Immature natural killer cell (primary cell): ENCODE data around the gene ARL8A. TPM values are rescaled to one million over a fixed set of nuclear protein-coding genes. Genes with fewer than 3 reads are reported as not detected.
A peak's percentile ranks its signal among the peaks of the same experiment; 100 is the strongest.
"Not testable (repeated sequence)": the region's sequence is repeated elsewhere in the genome, so short reads cannot be mapped to it uniquely, and the experiment has no call there.

ENCODE experiments used
- DNase-seq, 3 donors: peaks; one replicate each; pipeline ENCODE4 v3.0.0; 2022; ENCODE audit warnings: mixed read lengths in 1 of 3
- H3K27ac Mint-ChIP-seq, 6 donors: one replicate each; pipeline ENCODE4 v1.8.0; 2020; ENCODE audit warnings: mixed read lengths in 6 of 6, mild to moderate bottlenecking in 5 of 6, inconsistent platforms in 4 of 6, moderate library complexity in 3 of 6
- H3K27me3 Mint-ChIP-seq, 3 donors: one replicate each; pipeline ENCODE4 v1.8.0; 2020 to 2021; ENCODE audit warnings: low read depth in 3 of 3, mild to moderate bottlenecking in 3 of 3, mixed read lengths in 3 of 3, moderate library complexity in 3 of 3, inconsistent platforms in 1 of 3
- H3K36me3 Mint-ChIP-seq, 3 donors: one replicate each; pipeline ENCODE4 v1.8.0; 2020; ENCODE audit warnings: mixed read lengths in 3 of 3, inconsistent platforms in 2 of 3, mild to moderate bottlenecking in 2 of 3
- H3K4me1 Mint-ChIP-seq, 2 donors: one replicate each; pipeline ENCODE4 v1.8.0; 2020; ENCODE audit warnings: inconsistent platforms in 2 of 2, mild to moderate bottlenecking in 2 of 2, mixed read lengths in 2 of 2, moderate library complexity in 1 of 2
- H3K4me3 Mint-ChIP-seq, 5 donors: one replicate each; pipeline ENCODE4 v1.8.0; 2020; ENCODE audit warnings: mild to moderate bottlenecking in 5 of 5, mixed read lengths in 5 of 5, inconsistent platforms in 3 of 5, moderate library complexity in 3 of 5
- H3K9me3 Mint-ChIP-seq, 6 donors: one replicate each; pipeline ENCODE4 v1.8.0; 2020; ENCODE audit warnings: mild to moderate bottlenecking in 6 of 6, mixed read lengths in 6 of 6, inconsistent platforms in 4 of 6, moderate library complexity in 3 of 6
- polyA plus RNA-seq, 3 donors: library from polyadenylated mRNA; unstranded; fragments of 300-500 nt; fragmentation: Illumina TruSeq; gene quantifications; one replicate each; pipeline ENCODE4 v1.2.3, GENCODE V29; 2021

The ARL8A gene
- polyA plus RNA-seq, 3 donors from 2014 or later: 9.7 to 15.0 (median 11.0) TPM

DNA sequence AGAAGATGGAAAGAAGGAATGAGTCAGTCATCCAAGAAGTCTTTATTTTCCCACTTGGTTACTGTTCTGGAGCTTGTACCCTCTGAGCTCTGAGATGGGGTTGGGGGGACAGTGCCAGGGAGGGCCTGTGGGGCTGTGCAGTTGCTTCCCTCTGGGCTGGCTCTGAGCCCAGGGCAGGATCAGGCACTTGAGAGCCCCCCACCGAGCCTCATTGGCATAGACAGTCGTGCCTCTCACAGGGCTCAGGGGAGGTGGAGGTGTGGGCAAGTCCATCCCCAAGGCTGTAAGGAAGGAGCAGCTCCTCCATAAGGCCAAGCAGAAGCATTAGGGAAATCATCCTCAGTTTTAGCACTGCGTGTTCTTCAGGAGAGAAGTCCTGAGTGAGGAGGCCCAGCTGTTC is 2.5 kb upstream of the ARL8A start:
- DNase-seq: no peak
- Mint-ChIP-seq H3K4me3 (no peak overlapping the region), H3K27me3 (peaks cover 6% of the 10 kb centered on the region in 3 donors), H3K9me3 (no peaks in the 10 kb centered on the region), H3K4me1 (peaks cover 26 to 33% of the 10 kb centered on the region in 2 donors), H3K27ac (no peak overlapping the region), H3K36me3 (peaks cover 11 to 25% (median 20%) of the 10 kb centered on the region in 3 donors)

DNA sequence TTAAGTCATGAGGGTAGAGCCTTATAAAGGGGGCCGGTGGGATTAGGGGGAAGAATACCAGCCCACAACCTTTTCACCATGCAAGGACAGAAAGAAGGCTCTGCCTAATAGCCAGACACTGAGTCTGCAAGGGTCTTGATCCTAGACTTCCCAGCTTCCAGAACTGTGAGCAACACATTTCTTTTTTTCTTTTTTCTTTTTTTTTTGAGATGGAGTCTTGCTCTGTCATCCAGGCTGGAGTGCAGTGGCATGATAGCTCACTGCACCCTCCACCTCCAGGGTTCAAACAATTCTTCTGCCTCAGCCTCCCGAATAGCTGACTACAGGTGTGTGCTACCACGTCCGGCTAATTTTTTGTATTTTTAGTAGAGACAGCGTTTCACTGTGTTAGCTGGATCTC is 1.7 kb upstream of the ARL8A start:
- peaks cover 10 to 23% (median 20%) of the 10 kb centered on the region in 3 donors for H3K36me3 Mint-ChIP-seq
- peak overlapping the region in 3 of 6 donors; percentile 55 to 67 (median 60) for H3K27ac Mint-ChIP-seq
- H3K4me1 Mint-ChIP-seq: peaks cover 29 to 39% of the 10 kb centered on the region in 2 donors
- H3K9me3 Mint-ChIP-seq: no peaks in the 10 kb centered on the region
- no peak for DNase-seq
- peaks cover 6% of the 10 kb centered on the region in 3 donors for H3K27me3 Mint-ChIP-seq
- H3K4me3 Mint-ChIP-seq: peak overlapping the region in 3 of 5 donors; percentile 88 to 93 (median 90)

DNA sequence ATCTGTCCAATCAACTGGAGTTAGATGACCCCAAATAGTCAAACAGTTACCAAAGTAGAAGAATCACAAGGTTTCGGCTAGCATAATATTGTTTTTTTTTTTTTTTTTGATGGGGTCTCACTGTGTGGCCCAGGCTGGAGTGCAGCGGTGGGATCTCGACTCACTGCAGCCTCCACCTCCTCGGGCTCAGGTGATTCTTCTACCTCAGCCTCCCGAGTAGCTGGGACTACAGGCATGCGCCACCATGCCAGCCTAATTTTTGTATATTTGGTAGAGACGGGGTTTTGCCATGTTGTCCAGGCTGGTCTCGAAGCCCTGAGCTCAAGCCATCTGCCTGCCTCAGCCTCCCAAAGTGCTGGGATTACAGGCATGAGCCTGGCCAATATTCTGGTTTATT is 1.2 kb upstream of the ARL8A start:
- Mint-ChIP-seq H3K27ac (peak overlapping the region; percentile 88 to 97 (median 92)), H3K4me3 (peak overlapping the region; percentile 87 to 93 (median 89))

GRCh38 chr1:202145068-202145743 is 669 bp upstream of the ARL8A start:
- Mint-ChIP-seq H3K27ac (peak overlapping the region; percentile 88 to 97 (median 92)), H3K4me1 (peaks cover 37 to 50% of the 10 kb centered on the region in 2 donors), H3K27me3 (peaks cover 3 to 6% (median 6%) of the 10 kb centered on the region in 3 donors), H3K4me3 (peak overlapping the region; percentile 87 to 93 (median 89)), H3K9me3 (no peaks in the 10 kb centered on the region), H3K36me3 (peaks cover 3 to 14% (median 12%) of the 10 kb centered on the region in 3 donors)
- DNase-seq: peak in 1 of 3 donors; percentile 19

More for the DNA sequence above, 1.2 kb upstream of the ARL8A start:
- H3K27me3 Mint-ChIP-seq, H3K9me3 Mint-ChIP-seq, DNase-seq: not testable (repeated sequence)
- Mint-ChIP-seq H3K36me3 (peaks cover 6 to 18% (median 15%) of the 10 kb centered on the region in 3 donors), H3K4me1 (peaks cover 32 to 45% of the 10 kb centered on the region in 2 donors)

DNA sequence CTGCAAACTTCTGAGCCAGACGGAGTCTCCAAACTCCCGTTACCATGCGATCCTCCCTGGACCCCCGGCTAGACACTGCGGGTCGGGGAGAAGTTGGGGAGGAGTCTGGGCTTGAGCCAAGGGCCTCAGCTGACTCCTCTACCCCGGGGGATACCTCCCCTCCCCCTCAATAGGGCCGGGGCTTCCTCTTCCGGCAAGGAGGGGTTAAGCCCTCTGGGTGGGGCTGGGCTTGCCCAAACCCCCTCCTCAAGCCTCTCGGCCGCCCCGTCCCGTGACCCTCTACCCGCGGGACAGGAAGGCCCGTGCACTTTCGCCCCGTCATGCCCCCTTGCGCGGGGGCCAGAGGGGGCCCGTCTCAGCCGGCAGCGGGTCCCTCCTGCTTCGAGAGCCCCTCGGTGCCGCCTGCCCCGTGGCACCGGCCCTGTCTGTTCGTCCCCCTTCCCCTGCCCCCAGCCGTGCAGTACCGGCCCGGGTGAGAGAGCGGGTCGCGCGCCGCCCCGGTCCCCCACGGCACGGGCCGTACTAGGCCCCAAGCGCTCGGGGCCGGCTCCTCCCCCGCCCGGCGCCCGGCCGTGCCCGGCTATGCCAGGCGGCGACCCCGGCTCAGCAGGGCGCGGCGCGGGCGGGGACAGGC is 652 bp downstream of the ARL8A start:
- peak overlapping the region; percentile 90 to 98 (median 96) for H3K4me3 Mint-ChIP-seq
- H3K9me3 Mint-ChIP-seq: no peaks in the 10 kb centered on the region
- peaks cover 3 to 5% (median 4%) of the 10 kb centered on the region in 3 donors for H3K36me3 Mint-ChIP-seq
- H3K4me1 Mint-ChIP-seq: peaks cover 41 to 54% of the 10 kb centered on the region in 2 donors
- H3K27me3 Mint-ChIP-seq: peaks cover 3 to 6% (median 6%) of the 10 kb centered on the region in 3 donors
- peak overlapping the region; percentile 91 to 98 (median 96) for H3K27ac Mint-ChIP-seq
- peak in 1 of 3 donors; percentile 31 for DNase-seq

DNA sequence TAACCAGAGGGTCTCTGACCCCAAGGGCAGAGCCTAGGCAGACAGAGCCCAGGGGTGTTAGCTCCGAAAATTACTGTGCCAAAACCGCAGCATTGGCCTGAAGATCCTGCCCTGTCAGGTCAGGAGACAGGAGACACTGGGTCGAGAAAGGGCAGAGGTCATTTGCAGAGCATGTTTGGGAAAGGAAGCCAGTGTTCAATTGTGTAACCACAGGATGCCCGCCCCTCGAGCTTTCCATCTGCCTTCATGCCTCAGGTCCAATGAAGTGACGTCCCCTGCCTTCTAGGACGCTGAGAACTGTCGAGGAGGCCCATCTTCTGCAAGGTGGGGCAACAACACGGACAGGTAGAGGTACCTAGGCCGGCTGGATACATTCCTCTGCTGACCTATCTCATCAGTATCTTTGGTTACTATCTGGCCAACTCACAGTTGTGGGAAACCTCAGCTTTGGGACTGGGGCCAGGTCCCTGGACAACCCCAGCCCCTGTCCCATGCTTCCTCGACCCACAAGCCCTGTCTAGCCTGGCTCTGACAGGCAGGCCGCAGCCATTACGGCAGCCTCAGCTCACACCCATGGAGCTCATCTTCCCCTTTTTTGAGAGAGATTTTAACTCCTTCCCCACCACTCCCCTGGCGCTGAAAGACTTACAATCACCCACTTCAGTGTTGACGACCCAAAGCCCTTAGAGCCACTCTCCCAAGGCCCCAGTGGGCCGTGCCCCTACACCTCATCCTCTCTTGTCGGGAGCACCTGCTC is 1.3 kb downstream of the ARL8A start:
- peak overlapping the region; percentile 91 to 98 (median 96) for H3K27ac Mint-ChIP-seq
- peaks cover 45 to 61% of the 10 kb centered on the region in 2 donors for H3K4me1 Mint-ChIP-seq
- peaks cover 3 to 5% (median 4%) of the 10 kb centered on the region in 3 donors for H3K36me3 Mint-ChIP-seq
- H3K27me3 Mint-ChIP-seq: peaks cover 3 to 6% (median 6%) of the 10 kb centered on the region in 3 donors
- H3K4me3 Mint-ChIP-seq: peak overlapping the region; percentile 90 to 98 (median 96)
- peak in 1 of 3 donors; percentile 25 for DNase-seq
- H3K9me3 Mint-ChIP-seq: no peaks in the 10 kb centered on the region

DNA sequence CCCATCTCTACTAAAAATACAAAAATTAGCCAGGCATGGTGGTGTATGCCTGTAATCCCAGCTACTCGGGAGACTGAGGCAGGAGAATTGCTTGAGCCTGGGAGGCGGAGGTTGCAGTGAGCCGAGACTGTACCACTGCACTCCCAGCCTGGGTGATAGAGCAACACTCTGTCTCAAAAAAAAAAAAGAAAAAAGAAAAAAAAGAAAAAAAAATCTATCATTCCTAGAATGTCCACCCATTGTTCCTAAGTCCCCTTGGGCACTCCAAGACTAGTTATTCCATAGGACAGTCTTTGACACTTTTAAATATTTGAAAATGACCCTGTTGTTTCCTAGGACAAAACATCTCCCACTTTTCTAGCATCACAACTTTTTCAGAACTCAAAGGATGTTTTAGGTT is 3.1 kb downstream of the ARL8A start:
- H3K4me3 Mint-ChIP-seq: peak overlapping the region in 1 of 5 donors; percentile 14
- not testable (repeated sequence) for H3K27me3 Mint-ChIP-seq, H3K9me3 Mint-ChIP-seq, H3K36me3 Mint-ChIP-seq, DNase-seq
- H3K27ac Mint-ChIP-seq: peak overlapping the region in 3 of 6 donors; percentile 49 to 55 (median 51)
- H3K4me1 Mint-ChIP-seq: peaks cover 48 to 62% of the 10 kb centered on the region in 2 donors

DNA sequence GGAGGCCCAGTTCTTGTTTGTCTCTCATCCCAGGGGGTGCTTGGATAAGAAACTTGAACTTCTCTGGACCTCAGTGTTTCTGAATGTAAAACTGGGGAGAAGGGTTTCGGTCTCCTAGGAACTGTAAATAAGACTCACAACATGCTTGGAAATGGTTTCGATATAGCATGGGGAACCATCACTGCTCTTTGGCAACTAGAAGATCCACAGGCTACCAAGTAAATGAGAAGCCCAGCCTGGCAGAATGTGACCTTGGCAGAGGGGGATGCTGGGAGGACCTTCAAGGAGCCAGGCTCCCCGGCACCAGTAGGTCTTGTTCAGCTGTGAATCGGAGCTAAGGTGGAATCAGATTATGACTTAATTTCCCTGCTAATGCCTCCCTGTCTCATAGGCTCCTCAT is 3.7 kb downstream of the ARL8A start:
- no peaks in the 10 kb centered on the region for H3K36me3 Mint-ChIP-seq
- peak overlapping the region in 4 of 6 donors; percentile 10 to 43 (median 24) for H3K27ac Mint-ChIP-seq
- peaks cover 48 to 57% of the 10 kb centered on the region in 2 donors for H3K4me1 Mint-ChIP-seq
- H3K4me3 Mint-ChIP-seq: peak overlapping the region in 1 of 5 donors; percentile 5
- DNase-seq: no peak
- no peaks in the 10 kb centered on the region for H3K9me3 Mint-ChIP-seq
- peaks cover 3 to 8% (median 6%) of the 10 kb centered on the region in 3 donors for H3K27me3 Mint-ChIP-seq

GRCh38 chr1:202135221-202135721 is 9.3 kb downstream of the ARL8A start:
- H3K4me1 Mint-ChIP-seq: peaks cover 13 to 14% of the 10 kb centered on the region in 2 donors

DNA sequence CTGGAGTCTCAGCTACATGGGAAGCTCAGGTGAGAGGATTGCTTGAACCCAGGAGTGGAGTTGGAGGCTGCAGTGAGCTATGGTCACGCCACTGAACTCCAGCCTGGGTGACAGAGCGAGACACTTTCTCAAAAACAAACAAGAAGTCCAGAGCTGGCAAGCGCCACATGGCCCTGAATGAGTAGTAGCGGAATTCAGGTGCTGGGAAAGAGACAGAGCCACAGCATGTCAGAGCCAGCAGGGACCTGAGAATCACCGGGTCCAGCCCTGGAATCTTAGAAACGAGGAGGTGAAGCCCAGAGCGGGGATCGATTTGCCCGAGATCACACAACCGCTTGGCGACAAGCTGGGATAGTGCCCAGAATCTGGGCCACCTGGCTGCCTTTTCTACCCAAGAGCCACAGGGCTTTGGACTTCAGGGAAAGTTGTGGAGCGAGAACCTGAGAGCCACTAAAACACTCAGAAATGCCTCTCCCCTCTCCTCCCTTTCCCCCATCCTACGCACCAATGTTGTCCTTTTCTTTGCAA is 9.8 kb downstream of the ARL8A start:
- Mint-ChIP-seq H3K27me3 (peaks cover 0 to 1% (median under 1%) of the 10 kb centered on the region in 3 donors), H3K4me1 (peaks cover 11% of the 10 kb centered on the region in 2 donors), H3K9me3 (no peaks in the 10 kb centered on the region), H3K36me3 (peaks cover 4 to 8% (median 5%) of the 10 kb centered on the region in 3 donors), H3K27ac (no peak overlapping the region), H3K4me3 (no peak overlapping the region)
- no peak for DNase-seq

More at GRCh38 chr1:202135221-202135721, 9.3 kb downstream of the ARL8A start:
- no peak overlapping the region for H3K4me3 Mint-ChIP-seq
- DNase-seq: peak; percentile 35 to 54 (median 44)
- peak overlapping the region in 1 of 6 donors; percentile 21 for H3K27ac Mint-ChIP-seq
- H3K9me3 Mint-ChIP-seq: no peaks in the 10 kb centered on the region
- peaks cover 4 to 8% (median 5%) of the 10 kb centered on the region in 3 donors for H3K36me3 Mint-ChIP-seq
- peaks cover 0 to 1% (median 0%) of the 10 kb centered on the region in 3 donors for H3K27me3 Mint-ChIP-seq

DNA sequence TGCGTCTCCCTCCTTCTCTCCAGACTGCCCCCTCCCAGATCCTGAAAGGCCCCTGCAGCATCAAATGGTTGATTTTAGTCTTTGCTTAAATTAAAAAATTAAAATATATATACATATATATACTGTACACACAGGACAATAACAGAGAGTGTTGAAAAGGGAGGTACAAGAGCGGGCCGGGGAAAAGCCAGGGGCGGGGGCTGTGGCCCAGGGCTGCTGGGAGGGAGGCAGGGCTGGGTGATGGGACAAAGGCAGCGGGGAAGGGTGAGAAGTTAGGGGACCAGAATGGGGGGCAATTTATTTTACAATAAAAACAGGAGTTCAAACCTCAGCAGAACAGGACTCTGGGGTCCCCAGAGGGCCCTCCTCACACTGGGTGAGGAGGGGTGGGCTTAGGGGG is 10.5 kb downstream of the ARL8A start:
- peaks cover 4 to 8% (median 5%) of the 10 kb centered on the region in 3 donors for H3K36me3 Mint-ChIP-seq
- H3K9me3 Mint-ChIP-seq: no peaks in the 10 kb centered on the region
- no peak overlapping the region for H3K4me3 Mint-ChIP-seq
- no peak for DNase-seq
- H3K27ac Mint-ChIP-seq: no peak overlapping the region
- peaks cover 9 to 10% of the 10 kb centered on the region in 2 donors for H3K4me1 Mint-ChIP-seq
- peaks cover 0 to 1% (median 1%) of the 10 kb centered on the region in 3 donors for H3K27me3 Mint-ChIP-seq

GRCh38 chr1:202133496-202133895 is 11.0 kb downstream of the ARL8A start:
- peaks cover 4 to 8% of the 10 kb centered on the region in 2 donors for H3K4me1 Mint-ChIP-seq
- no peak overlapping the region for H3K4me3 Mint-ChIP-seq
- peaks cover 0 to 1% (median 1%) of the 10 kb centered on the region in 3 donors for H3K27me3 Mint-ChIP-seq
- peaks cover 4 to 8% (median 5%) of the 10 kb centered on the region in 3 donors for H3K36me3 Mint-ChIP-seq
- no peaks in the 10 kb centered on the region for H3K9me3 Mint-ChIP-seq
- DNase-seq: no peak
- H3K27ac Mint-ChIP-seq: no peak overlapping the region

- Mint-ChIP-seq H3K36me3 (peaks cover 4 to 8% (median 5%) of the 10 kb centered on the region in 3 donors), H3K27me3 (peaks cover 0 to 1% (median 1%) of the 10 kb centered on the region in 3 donors), H3K9me3 (no peaks in the 10 kb centered on the region), H3K4me1 (peaks cover 0 to 4% of the 10 kb centered on the region in 2 donors), H3K27ac (no peak overlapping the region), H3K4me3 (no peak overlapping the region)
- DNase-seq: no peak
These were observed 11.5 kb downstream of the ARL8A start for GRCh38 chr1:202133001-202133400.
